ENCODE data around the gene UPK1B.
"Not testable (repeated sequence)": the region's sequence is repeated elsewhere in the genome, so short reads cannot be mapped to it uniquely, and the experiment has no call there.

- TF ChIP-seq CTCF (IDR thresholded peaks at IDR 0.05; ENCODE audit: low read depth, low read length, missing input control); MAX (IDR thresholded peaks at IDR 0.05): not testable (repeated sequence)
Observed at GRCh38 chr3:119242387-119243057, 69.1 kb downstream of the UPK1B start.
